ENCODE results near the gene ENDOG. TPM values are rescaled to one million over a fixed set of nuclear protein-coding genes. Genes with fewer than 3 reads are reported as not detected.

Gene ENDOG
- total RNA-seq, 2 donors from 2014 or later, result 59.5 to 66.4 TPM

GRCh38 chr9:128786681-128787601 is 31.4 kb upstream of the ENDOG start, which contains the start of gene TBC1D13:
Gene TBC1D13, plus strand, starts transcription at chr9:128787253. Its CDS starts 101 bp downstream, at chr9:128787354.
- peak within 1 kb of the TSS; percentile 77 for H3K27ac ChIP-seq
- no peaks in the 10 kb centered on the region for H3K27me3 ChIP-seq

DNA sequence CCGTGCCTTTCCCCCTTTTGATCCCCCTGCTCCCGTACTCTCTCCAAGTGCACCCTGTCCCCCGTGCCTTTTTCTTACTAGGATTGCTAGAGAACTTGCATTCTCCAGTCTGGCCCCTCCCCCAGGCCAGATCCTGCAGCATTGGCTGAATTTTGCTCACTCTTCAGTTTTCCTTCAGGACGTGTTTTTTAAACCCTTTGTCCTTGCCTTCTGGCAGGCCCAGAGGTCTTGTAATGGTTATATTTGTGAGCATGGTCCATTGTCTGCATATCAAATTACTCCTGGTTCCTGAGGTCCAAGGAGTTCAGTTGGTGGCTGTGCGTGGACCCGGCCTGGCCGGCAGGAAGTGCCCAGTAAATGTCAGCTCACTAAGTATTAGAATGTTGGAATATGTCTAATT is 30.6 kb upstream of the ENDOG start:
- Histone ChIP-seq H3K27ac (peak overlapping the region; percentile 77), H3K9ac (ENCODE audit: low read depth in 2 of 2, low read length in 2 of 2) (peak overlapping the region; percentile 86 to 87), H3K27me3 (no peaks in the 10 kb centered on the region), H3K9me3 (no peaks in the 10 kb centered on the region), H3K4me1 (peaks cover 4% of the 10 kb centered on the region), H3K4me3 (peak overlapping the region; percentile 100), H3K36me3 (no peaks in the 10 kb centered on the region)
- peak; percentile 51 for DNase-seq
- TF ChIP-seq, protein P1, sequence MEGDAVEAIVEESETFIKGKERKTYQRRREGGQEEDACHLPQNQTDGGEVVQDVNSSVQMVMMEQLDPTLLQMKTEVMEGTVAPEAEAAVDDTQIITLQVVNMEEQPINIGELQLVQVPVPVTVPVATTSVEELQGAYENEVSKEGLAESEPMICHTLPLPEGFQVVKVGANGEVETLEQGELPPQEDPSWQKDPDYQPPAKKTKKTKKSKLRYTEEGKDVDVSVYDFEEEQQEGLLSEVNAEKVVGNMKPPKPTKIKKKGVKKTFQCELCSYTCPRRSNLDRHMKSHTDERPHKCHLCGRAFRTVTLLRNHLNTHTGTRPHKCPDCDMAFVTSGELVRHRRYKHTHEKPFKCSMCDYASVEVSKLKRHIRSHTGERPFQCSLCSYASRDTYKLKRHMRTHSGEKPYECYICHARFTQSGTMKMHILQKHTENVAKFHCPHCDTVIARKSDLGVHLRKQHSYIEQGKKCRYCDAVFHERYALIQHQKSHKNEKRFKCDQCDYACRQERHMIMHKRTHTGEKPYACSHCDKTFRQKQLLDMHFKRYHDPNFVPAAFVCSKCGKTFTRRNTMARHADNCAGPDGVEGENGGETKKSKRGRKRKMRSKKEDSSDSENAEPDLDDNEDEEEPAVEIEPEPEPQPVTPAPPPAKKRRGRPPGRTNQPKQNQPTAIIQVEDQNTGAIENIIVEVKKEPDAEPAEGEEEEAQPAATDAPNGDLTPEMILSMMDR (IDR thresholded peaks at IDR 0.05), result no peak
- intact Hi-C loops (cut with DNase I), result no loop called here

More at GRCh38 chr9:128786681-128787601, 31.4 kb upstream of the ENDOG start, which contains the start of gene TBC1D13:
- Histone ChIP-seq H3K4me1 (peaks cover 4% of the 10 kb centered on the region), H3K9ac (ENCODE audit: low read depth in 2 of 2, low read length in 2 of 2) (peak within 1 kb of the TSS; percentile 86 to 87), H3K9me3 (no peaks in the 10 kb centered on the region), H3K4me3 (peak within 1 kb of the TSS; percentile 100), H3K36me3 (no peaks in the 10 kb centered on the region)
- intact Hi-C loops (cut with DNase I), result no loop called here
- DNase-seq, result peak; percentile 93
- TF ChIP-seq, protein P1 (IDR thresholded peaks at IDR 0.05), result no peak

- TF ChIP-seq, protein P1 (IDR thresholded peaks at IDR 0.05), result no peak
- H3K27me3 ChIP-seq, result no peaks in the 10 kb centered on the region
- H3K4me1 ChIP-seq, result peaks cover 4% of the 10 kb centered on the region
- no peaks in the 10 kb centered on the region for H3K9me3 ChIP-seq
- H3K36me3 ChIP-seq, result no peaks in the 10 kb centered on the region
- intact Hi-C loops (cut with DNase I), result no loop called here
- H3K4me3 ChIP-seq, result no peak overlapping the region
- no peak for DNase-seq
- H3K9ac ChIP-seq (ENCODE audit: low read depth in 2 of 2, low read length in 2 of 2), result no peak overlapping the region
- H3K27ac ChIP-seq, result no peak overlapping the region
Measured at GRCh38 chr9:128788445-128788844, 29.9 kb upstream of the ENDOG start.

GRCh38 chr9:128790536-128790935 is 27.8 kb upstream of the ENDOG start:
- no peak for DNase-seq
- Histone ChIP-seq H3K4me3 (no peak overlapping the region), H3K4me1 (peaks cover 4% of the 10 kb centered on the region), H3K36me3 (no peaks in the 10 kb centered on the region), H3K27ac (no peak overlapping the region), H3K9me3 (no peaks in the 10 kb centered on the region), H3K27me3 (no peaks in the 10 kb centered on the region), H3K9ac (ENCODE audit: low read depth in 2 of 2, low read length in 2 of 2) (no peak overlapping the region)
- intact Hi-C loops (cut with DNase I), result no loop called here
- TF ChIP-seq, protein P1 (IDR thresholded peaks at IDR 0.05), result no peak

GRCh38 chr9:128792134-128792533 is 26.2 kb upstream of the ENDOG start:
- DNase-seq, result no peak
- TF ChIP-seq, protein P1 (IDR thresholded peaks at IDR 0.05), result no peak
- intact Hi-C loops (cut with DNase I), result no loop called here
- H3K4me1 ChIP-seq, result peaks cover 4% of the 10 kb centered on the region
- H3K27ac ChIP-seq, result no peak overlapping the region
- H3K9ac ChIP-seq (ENCODE audit: low read depth in 2 of 2, low read length in 2 of 2), result no peak overlapping the region
- no peaks in the 10 kb centered on the region for H3K36me3 ChIP-seq
- no peak overlapping the region for H3K4me3 ChIP-seq
- H3K27me3 ChIP-seq, result no peaks in the 10 kb centered on the region
- no peaks in the 10 kb centered on the region for H3K9me3 ChIP-seq
